ENCODE results near the gene UTP25.

- TF ChIP-seq CTBP1 (IDR thresholded peaks at IDR 0.05; ENCODE audit: borderline replicate concordance) (no peak), FOXK2 (IDR thresholded peaks at IDR 0.05) (no peak), HDGF (IDR thresholded peaks at IDR 0.05; ENCODE audit: borderline replicate concordance) (no peak), ELF4 (IDR thresholded peaks at IDR 0.05) (no peak), ZNF384 (IDR thresholded peaks at IDR 0.05) (no peak), TARDBP (IDR thresholded peaks at IDR 0.05) (no peak), SP1 (IDR thresholded peaks at IDR 0.05) (no peak), FOXA1 (IDR thresholded peaks at IDR 0.05) (no peak), PKNOX1 (IDR thresholded peaks at IDR 0.05) (no peak), ARNT (IDR thresholded peaks at IDR 0.05) (no peak), NFRKB (IDR thresholded peaks at IDR 0.05) (no peak), SUZ12 (IDR thresholded peaks at IDR 0.05) (no peak), BHLHE40 (IDR thresholded peaks at IDR 0.05; ENCODE audit: borderline replicate concordance) (no peak)
Measured at GRCh38 chr1:209840611-209841010, 12.8 kb downstream of the UTP25 start.

Measured in HEK293T (cell line).